Endodermal cell (in vitro differentiated cells): ENCODE results near the gene ACAA2. TPM values are rescaled to one million over a fixed set of nuclear protein-coding genes. Genes with fewer than 3 reads are reported as not detected.

Experiments used
- DNase-seq: peaks from one replicate; pipeline ENCODE4 v3.0.0-alpha.2; 2017
- H3K27ac ChIP-seq: 2 replicates; pipeline ENCODE4 v1.5.1; 2013; ENCODE audit warnings: mild to moderate bottlenecking, low read depth, low read length, moderate library complexity
- H3K27me3 ChIP-seq: 2 replicates; pipeline ENCODE4 v1.6.1; 2013; ENCODE audit warnings: mild to moderate bottlenecking, low read length, moderate library complexity; ENCODE audit not compliant: insufficient read depth, control insufficient read depth, poor library complexity, severe bottlenecking
- H3K36me3 ChIP-seq: 2 replicates; pipeline ENCODE4 v1.7.0; 2013; ENCODE audit warnings: mild to moderate bottlenecking, low read length, moderate library complexity; ENCODE audit not compliant: control insufficient read depth, insufficient read depth
- H3K4me1 ChIP-seq: one replicate; pipeline ENCODE4 v1.7.0; 2013; ENCODE audit warnings: low read length; ENCODE audit not compliant: control insufficient read depth, insufficient read depth
- H3K4me3 ChIP-seq: 2 replicates; pipeline ENCODE4 v1.5.1; 2013; ENCODE audit warnings: mild to moderate bottlenecking, low read length, moderate library complexity
- H3K9ac ChIP-seq: 2 replicates; pipeline ENCODE4 v1.6.1; 2013; ENCODE audit warnings: mild to moderate bottlenecking, low read length, moderate library complexity; ENCODE audit not compliant: poor library complexity, severe bottlenecking; ENCODE audit errors: extremely low read depth
- H3K9me3 ChIP-seq: 2 replicates; pipeline ENCODE4 v1.6.1; 2013; ENCODE audit warnings: mild to moderate bottlenecking, low read length, moderate library complexity; ENCODE audit not compliant: control insufficient read depth
- H3K27ac Mint-ChIP-seq: 2 replicates; pipeline ENCODE4 v1.8.0; 2020; ENCODE audit warnings: mixed read lengths
- H3K27me3 Mint-ChIP-seq: 2 replicates; pipeline ENCODE4 v1.8.0; 2021; ENCODE audit warnings: mild to moderate bottlenecking, mixed read lengths; ENCODE audit not compliant: insufficient read depth
- H3K36me3 Mint-ChIP-seq: 2 replicates; pipeline ENCODE4 v1.8.0; 2020; ENCODE audit warnings: low read depth, mixed read lengths
- H3K4me1 Mint-ChIP-seq: 2 replicates; pipeline ENCODE4 v1.8.0; 2020; ENCODE audit warnings: mixed read lengths
- H3K4me3 Mint-ChIP-seq: 2 replicates; pipeline ENCODE4 v1.8.0; 2020; ENCODE audit warnings: mild to moderate bottlenecking, moderate library complexity, mixed read lengths
- H3K9me3 Mint-ChIP-seq: 2 replicates; pipeline ENCODE4 v1.8.0; 2020; ENCODE audit warnings: mild to moderate bottlenecking, mixed read lengths
- WGBS, 2 experiments: methylation state at CpG; one replicate each; pipeline versions ENCODE4 v1.1.5 to v1.1.7; 2013; ENCODE audit warnings: missing lambda C conversion rate in 2 of 2, mixed read lengths in 1 of 2; ENCODE audit not compliant: insufficient coverage in 1 of 2, insufficient read length in 1 of 2; 5-methylcytosine and 5-hydroxymethylcytosine counted together
- total RNA-seq, 2 donors: library from RNA; stranded (reverse); fragmentation: NEBNext Ultra II Directional in 1 of 2; extraction: Animal tissue kit (Norgen Biotek cat#: 25700) in 1 of 2; gene quantifications; 2 replicates in 1 of 2; 3 replicates in 1 of 2; pipeline ENCODE4 v1.2.1, GENCODE V29; 2021
- TF ChIP-seq, protein P1 (sequence below): fragments of 200-600 bp; sonication (generic); conservative IDR thresholded peaks from 2 replicates; pipeline ENCODE4 v1.5.0; 2021; ENCODE audit warnings: antibody characterized with exemption, mild to moderate bottlenecking

The ACAA2 gene
- total RNA-seq, 2 donors from 2014 or later = 128 to 131 TPM

DNA sequence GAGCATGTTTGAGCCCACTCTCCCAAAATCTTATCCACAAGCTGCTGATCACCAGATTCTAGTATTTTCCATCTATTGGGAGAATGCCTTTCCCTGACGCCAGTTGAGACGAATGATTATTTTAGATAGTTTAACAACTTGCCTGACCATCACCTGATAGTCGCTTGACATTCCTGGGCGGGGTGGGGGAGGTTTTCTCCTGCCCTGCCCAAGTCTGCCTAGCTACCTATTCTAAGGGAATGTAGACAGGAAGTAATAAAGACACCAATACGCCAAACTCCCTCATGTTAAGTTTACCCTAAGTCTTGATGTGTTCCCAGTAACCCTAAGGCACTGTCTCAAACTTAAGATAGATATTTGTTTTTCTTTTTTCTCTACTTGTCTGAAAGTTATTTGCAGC, 4.6 kb upstream of the ACAA2 start:
- Histone ChIP-seq H3K27me3 (no peaks in the 10 kb centered on the region), H3K36me3 (no peaks in the 10 kb centered on the region), H3K9ac (no peak overlapping the region), H3K4me3 (no peak overlapping the region), H3K9me3 (no peaks in the 10 kb centered on the region), H3K27ac (no peak overlapping the region), H3K4me1 (no peaks in the 10 kb centered on the region)
- Mint-ChIP-seq H3K9me3 (no peaks in the 10 kb centered on the region), H3K27me3 (peaks cover 2% of the 10 kb centered on the region), H3K36me3 (peaks cover 19% of the 10 kb centered on the region), H3K4me3 (no peak overlapping the region), H3K4me1 (peaks cover 6% of the 10 kb centered on the region), H3K27ac (no peak overlapping the region)
- 95 to 97% methylated on average over 4 to 5 of the region's 5 CpGs for WGBS, 2 experiments
- TF ChIP-seq, protein P1, sequence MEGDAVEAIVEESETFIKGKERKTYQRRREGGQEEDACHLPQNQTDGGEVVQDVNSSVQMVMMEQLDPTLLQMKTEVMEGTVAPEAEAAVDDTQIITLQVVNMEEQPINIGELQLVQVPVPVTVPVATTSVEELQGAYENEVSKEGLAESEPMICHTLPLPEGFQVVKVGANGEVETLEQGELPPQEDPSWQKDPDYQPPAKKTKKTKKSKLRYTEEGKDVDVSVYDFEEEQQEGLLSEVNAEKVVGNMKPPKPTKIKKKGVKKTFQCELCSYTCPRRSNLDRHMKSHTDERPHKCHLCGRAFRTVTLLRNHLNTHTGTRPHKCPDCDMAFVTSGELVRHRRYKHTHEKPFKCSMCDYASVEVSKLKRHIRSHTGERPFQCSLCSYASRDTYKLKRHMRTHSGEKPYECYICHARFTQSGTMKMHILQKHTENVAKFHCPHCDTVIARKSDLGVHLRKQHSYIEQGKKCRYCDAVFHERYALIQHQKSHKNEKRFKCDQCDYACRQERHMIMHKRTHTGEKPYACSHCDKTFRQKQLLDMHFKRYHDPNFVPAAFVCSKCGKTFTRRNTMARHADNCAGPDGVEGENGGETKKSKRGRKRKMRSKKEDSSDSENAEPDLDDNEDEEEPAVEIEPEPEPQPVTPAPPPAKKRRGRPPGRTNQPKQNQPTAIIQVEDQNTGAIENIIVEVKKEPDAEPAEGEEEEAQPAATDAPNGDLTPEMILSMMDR = no peak
- no peak for DNase-seq

DNA sequence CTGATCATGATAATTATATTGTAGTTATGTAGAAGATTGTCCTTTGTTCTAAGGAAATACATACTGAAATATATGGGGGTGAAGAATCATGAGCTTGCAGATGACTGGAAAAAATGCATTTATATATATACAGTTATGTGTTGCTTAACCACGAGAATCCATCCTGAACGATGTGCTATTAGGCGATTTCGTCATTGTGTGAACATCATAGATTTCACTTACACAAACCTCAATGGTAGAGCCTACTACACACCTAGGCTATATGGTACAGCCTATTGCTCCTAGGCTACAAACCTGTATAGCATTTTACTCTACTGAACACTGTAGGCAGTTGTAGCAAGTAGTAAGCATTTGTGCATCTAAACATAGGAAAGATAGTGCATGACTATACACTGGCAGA, 2.6 kb upstream of the ACAA2 start:
- Mint-ChIP-seq H3K4me3 (no peak overlapping the region), H3K4me1 (peaks cover 22% of the 10 kb centered on the region)
- WGBS, 2 experiments = 97 to 100% methylated on average over 3 to 4 of the region's 4 CpGs

DNA sequence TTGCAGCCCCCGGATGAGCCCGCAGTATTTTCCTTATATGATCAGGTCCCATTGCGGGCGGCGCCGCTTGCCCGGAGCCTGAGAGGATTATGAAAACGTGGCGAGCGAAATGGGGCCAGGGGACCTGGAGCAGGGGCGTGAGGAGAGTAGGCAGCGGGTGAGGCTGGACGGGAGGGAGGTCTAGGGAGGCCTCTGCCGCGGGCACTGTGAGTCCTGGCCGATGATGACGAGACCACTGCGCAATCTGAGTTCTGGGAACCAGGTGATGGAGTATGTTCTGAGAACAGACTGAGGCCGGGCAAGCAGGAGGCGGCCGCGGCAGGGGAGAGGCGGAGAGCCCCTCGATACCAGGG, 790 bp upstream of the ACAA2 start:
- Mint-ChIP-seq H3K4me3 (peak overlapping the region; percentile 92), H3K4me1 (peaks cover 22% of the 10 kb centered on the region)

More for the DNA sequence above, 2.6 kb upstream of the ACAA2 start:
- Mint-ChIP-seq H3K27me3 (peaks cover 2% of the 10 kb centered on the region), H3K36me3 (peaks cover 15% of the 10 kb centered on the region), H3K9me3 (no peaks in the 10 kb centered on the region), H3K27ac (no peak overlapping the region)
- no peak overlapping the region for H3K9ac ChIP-seq
- TF ChIP-seq, protein P1 = no peak
- H3K27ac ChIP-seq = no peak overlapping the region
- no peaks in the 10 kb centered on the region for H3K27me3 ChIP-seq
- no peak overlapping the region for H3K4me3 ChIP-seq
- H3K9me3 ChIP-seq = no peaks in the 10 kb centered on the region
- DNase-seq = no peak
- no peaks in the 10 kb centered on the region for H3K36me3 ChIP-seq
- no peaks in the 10 kb centered on the region for H3K4me1 ChIP-seq

More for the DNA sequence above, 790 bp upstream of the ACAA2 start:
- Mint-ChIP-seq H3K27ac (peak overlapping the region; percentile 95), H3K36me3 (peaks cover 28% of the 10 kb centered on the region), H3K9me3 (peaks cover 15% of the 10 kb centered on the region), H3K27me3 (peaks cover 2% of the 10 kb centered on the region)
- H3K4me1 ChIP-seq = no peaks in the 10 kb centered on the region
- TF ChIP-seq, protein P1 = no peak
- H3K9me3 ChIP-seq = peaks cover 16% of the 10 kb centered on the region
- no peaks in the 10 kb centered on the region for H3K27me3 ChIP-seq
- no peak for DNase-seq
- H3K27ac ChIP-seq = peak overlapping the region; percentile 38
- H3K4me3 ChIP-seq = peak overlapping the region; percentile 83
- peaks cover 14% of the 10 kb centered on the region for H3K36me3 ChIP-seq
- H3K9ac ChIP-seq = peak overlapping the region; percentile 72
- 1 to 4% methylated on average over 8 to 24 of the region's 24 CpGs for WGBS, 2 experiments
